ENCODE data around the gene RCAN2. TPM values are rescaled to one million over a fixed set of nuclear protein-coding genes. Genes with fewer than 3 reads are reported as not detected.

The RCAN2 gene
- total RNA-seq, 2 donors from 2014 or later = 0.55 to 7.6 TPM

- H3K4me1 Mint-ChIP-seq (ENCODE audit: low read depth in 2 of 2) = no peaks in the 10 kb centered on the region
Measured at GRCh38 chr6:46507426-46507825, 16.2 kb upstream of the RCAN2 start.

DNA sequence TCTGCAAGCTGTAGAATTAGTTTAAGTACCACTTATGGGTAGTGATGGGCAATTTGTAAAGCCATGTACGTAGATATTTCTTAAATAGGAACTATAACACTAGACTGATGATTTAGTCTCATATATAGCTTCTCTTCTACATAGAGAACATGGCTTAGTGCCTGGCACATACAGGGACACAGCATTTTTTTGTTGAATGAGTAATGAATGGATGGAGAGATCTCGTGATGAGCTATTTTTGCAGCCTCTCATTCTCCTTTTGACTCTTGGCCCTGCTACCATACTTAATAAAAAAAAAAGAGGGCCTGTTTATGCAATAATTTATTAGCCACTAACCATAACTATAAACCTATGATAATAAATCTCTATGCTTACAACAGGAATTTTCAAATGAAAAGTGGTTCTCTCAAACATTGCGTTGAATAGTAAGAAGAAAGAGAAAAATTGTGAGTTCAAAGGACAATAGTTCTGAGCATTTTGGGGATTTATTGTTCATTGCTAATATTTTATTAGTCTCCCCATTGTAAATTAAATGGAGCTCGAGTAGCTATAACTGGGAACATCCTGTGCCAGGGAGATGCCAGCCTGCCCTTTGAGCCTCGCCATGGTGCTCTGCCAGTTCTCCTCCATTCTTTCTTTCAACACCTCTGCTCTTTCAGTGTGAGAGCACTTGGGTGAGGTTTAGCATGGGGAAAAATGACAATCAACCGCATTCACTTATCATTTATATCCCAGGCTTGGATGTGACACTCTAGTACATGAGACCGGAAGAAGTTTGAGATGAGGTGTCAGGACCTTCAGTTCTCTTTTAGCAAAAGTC lies 14.7 kb upstream of the RCAN2 start:
- Mint-ChIP-seq H3K36me3 (no peaks in the 10 kb centered on the region), H3K4me3 (no peak overlapping the region), H3K27me3 (peaks cover 13 to 37% of the 10 kb centered on the region in 2 donors), H3K27ac (no peak overlapping the region), H3K4me1 (ENCODE audit: low read depth in 2 of 2) (no peaks in the 10 kb centered on the region), H3K9me3 (no peaks in the 10 kb centered on the region)
- DNase-seq (ENCODE audit: low spot score) (no peak), ATAC-seq (no peak)

More at GRCh38 chr6:46507426-46507825, 16.2 kb upstream of the RCAN2 start:
- Mint-ChIP-seq H3K27me3 (peaks cover 9 to 24% of the 10 kb centered on the region in 2 donors), H3K36me3 (no peaks in the 10 kb centered on the region), H3K4me3 (no peak overlapping the region), H3K9me3 (no peaks in the 10 kb centered on the region), H3K27ac (no peak overlapping the region)
- no peak for DNase-seq (ENCODE audit: low spot score)
- ATAC-seq = no peak

- no peaks in the 10 kb centered on the region for H3K9me3 Mint-ChIP-seq
- H3K4me1 Mint-ChIP-seq (ENCODE audit: low read depth in 2 of 2) = no peaks in the 10 kb centered on the region
- H3K36me3 Mint-ChIP-seq = no peaks in the 10 kb centered on the region
- peaks cover 19 to 45% of the 10 kb centered on the region in 2 donors for H3K27me3 Mint-ChIP-seq
- ATAC-seq (no peak), DNase-seq (ENCODE audit: low spot score) (no peak)
- no peak overlapping the region for H3K4me3 Mint-ChIP-seq
- no peak overlapping the region for H3K27ac Mint-ChIP-seq
Measured at GRCh38 chr6:46504242-46504641, 13.0 kb upstream of the RCAN2 start.

DNA sequence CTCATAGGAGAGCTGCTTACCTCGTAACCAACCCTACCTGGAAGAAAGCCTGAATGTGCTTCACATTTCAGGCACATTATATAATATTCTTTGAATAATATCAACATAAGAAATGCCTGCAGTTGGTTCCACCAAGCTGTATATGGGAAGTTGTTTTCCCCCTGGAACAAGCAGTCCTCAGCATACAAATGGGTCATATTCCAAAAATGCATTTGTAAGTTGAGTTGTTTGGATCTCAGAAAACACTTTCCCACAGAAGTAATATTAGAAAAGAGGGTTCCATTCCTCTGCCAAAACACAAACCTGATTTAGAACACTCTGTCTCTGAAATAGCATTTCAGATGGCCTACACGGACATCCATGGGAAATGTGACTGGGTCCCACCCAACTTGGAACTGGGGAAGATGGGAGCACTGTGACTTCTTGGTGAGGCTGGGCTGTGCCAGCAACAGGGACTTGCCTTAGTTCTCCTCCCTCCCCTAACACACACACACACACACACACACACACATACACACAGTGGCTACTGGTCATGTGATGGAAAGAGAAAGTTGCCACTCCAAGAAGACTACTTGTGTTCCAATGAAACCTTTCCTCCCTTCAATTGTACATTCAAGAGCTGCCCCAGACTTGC lies 11.4 kb upstream of the RCAN2 start:
- H3K27ac Mint-ChIP-seq = no peak overlapping the region
- no peaks in the 10 kb centered on the region for H3K36me3 Mint-ChIP-seq
- H3K4me1 Mint-ChIP-seq (ENCODE audit: low read depth in 2 of 2) = no peaks in the 10 kb centered on the region
- peaks cover 19 to 38% of the 10 kb centered on the region in 2 donors for H3K27me3 Mint-ChIP-seq
- no peaks in the 10 kb centered on the region for H3K9me3 Mint-ChIP-seq
- H3K4me3 Mint-ChIP-seq = no peak overlapping the region
- no peak for ATAC-seq
- no peak for DNase-seq (ENCODE audit: low spot score)

DNA sequence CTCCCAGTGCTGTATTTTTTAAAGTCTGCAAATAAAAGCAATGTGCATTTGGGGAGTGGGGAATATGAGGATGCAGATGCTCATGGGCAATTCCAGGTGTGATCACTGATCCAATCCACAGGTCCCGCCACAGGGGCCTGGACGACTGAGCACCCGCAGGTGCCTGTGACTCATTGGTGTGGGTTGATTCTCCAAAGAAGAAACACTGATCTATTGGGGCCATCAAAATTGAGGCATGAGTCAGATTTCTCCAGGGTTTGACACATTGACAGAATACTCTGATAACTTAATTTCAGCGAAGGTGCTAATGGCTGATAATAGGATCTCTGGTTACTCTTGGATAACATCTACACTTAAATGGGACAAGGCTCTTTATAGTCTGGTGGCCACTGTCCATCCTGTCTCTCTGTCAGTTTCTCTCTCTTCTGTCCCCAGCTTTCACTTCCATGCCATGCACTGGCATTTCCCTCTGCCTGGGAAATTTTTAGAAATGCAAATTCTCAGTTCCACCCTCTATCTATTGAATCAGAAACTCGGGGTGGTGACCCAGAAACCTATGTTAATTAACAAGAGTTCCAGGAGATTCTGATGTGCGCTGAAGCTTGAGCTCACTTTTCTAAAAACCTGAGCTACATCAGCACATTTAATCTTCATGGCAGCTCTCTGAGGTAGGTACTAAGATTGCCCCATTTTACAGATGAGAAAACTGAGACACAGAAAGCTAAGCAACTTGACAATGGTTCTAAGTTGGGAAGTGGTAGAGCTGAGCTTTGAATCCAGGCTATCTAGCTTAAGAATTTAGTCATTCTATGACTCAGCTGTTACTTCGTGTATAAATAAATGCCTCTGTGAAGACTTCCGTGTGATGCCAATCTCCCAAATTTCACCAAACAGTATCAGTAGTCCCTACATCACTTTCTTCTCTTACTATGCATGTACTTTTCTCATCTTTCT lies 10.2 kb upstream of the RCAN2 start:
- no peaks in the 10 kb centered on the region for H3K9me3 Mint-ChIP-seq
- no peak for ATAC-seq

DNA sequence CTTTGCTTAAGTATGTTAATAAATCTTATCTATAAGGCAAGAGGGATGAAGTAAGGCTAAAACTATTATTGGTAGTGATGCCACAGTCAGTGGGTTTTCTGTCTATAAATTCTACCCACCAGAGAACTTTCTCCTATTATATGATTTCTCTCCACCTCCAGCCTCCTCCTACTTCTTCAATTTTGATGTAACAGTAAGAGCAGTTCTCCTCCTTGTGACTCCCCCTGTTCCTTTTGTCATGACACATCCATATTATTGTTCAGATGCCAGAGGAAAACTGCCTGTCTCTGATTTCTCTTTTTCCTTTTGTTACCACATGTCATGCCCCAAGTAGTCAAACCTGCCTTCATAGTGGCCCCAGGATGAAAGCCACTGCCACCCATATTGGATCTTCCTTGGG lies 9.1 kb upstream of the RCAN2 start:
- Mint-ChIP-seq H3K4me1 (ENCODE audit: low read depth in 2 of 2) (no peaks in the 10 kb centered on the region), H3K9me3 (no peaks in the 10 kb centered on the region), H3K27ac (no peak overlapping the region), H3K36me3 (no peaks in the 10 kb centered on the region), H3K27me3 (peaks cover 31 to 54% of the 10 kb centered on the region in 2 donors), H3K4me3 (no peak overlapping the region)
- no peak for DNase-seq (ENCODE audit: low spot score)
- no peak for ATAC-seq

More for the DNA sequence above, 10.2 kb upstream of the RCAN2 start:
- Mint-ChIP-seq H3K27me3 (peaks cover 26 to 48% of the 10 kb centered on the region in 2 donors), H3K4me3 (no peak overlapping the region), H3K4me1 (ENCODE audit: low read depth in 2 of 2) (no peaks in the 10 kb centered on the region), H3K27ac (no peak overlapping the region), H3K36me3 (no peaks in the 10 kb centered on the region)
- DNase-seq (ENCODE audit: low spot score) = no peak

DNA sequence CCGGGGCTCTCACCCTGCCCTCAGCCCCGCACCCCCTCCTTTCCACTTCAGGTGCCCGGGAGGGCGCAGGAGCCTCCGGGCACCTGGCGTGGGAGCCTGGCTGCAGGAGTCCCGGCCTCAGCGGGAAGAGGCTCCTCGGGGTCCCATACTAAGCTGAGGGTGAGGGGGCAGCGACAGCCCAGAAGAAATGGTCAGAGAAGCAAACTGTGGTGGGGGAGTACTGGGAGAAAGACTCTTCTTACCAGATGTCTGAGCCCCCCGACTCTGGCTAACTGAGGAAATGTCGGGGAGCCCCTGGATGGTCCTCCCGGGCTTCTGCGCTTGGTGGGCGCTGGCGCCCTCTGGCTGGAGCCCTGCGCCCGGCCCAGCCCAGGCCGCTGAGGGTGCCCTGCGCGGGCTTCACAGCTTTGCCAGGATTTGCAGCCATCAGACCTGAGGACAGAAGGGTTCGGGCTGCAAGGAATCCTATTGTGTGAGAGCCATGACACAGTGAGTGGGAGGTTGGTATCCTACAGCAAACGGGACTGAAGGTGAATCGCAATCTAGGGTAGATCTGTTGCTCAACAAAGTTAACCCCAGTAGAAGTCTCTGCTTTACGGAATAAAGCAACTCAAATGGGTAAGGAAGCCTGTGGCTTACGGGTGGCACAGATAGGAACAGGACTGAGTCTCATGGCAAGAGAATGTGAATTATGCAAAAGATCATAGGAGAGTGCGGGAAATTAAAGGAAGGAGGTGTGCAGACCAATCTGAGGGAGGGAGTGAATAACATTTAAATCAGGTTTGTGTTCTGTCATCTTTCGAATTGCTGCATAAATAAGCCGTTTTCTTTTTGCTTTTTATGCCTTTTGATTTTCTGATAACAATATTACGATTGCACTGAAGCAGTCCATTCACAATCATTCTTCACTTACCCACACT lies 639 bp upstream of the RCAN2 start:
- peak; percentile 54 to 59 for ATAC-seq
- Mint-ChIP-seq H3K9me3 (no peaks in the 10 kb centered on the region), H3K36me3 (no peaks in the 10 kb centered on the region), H3K27ac (no peak overlapping the region), H3K4me3 (peak overlapping the region; percentile 57), H3K27me3 (peaks cover 46 to 80% of the 10 kb centered on the region in 2 donors), H3K4me1 (ENCODE audit: low read depth in 2 of 2) (peaks cover 6 to 8% of the 10 kb centered on the region in 2 donors)
- no peak for DNase-seq (ENCODE audit: low spot score)

DNA sequence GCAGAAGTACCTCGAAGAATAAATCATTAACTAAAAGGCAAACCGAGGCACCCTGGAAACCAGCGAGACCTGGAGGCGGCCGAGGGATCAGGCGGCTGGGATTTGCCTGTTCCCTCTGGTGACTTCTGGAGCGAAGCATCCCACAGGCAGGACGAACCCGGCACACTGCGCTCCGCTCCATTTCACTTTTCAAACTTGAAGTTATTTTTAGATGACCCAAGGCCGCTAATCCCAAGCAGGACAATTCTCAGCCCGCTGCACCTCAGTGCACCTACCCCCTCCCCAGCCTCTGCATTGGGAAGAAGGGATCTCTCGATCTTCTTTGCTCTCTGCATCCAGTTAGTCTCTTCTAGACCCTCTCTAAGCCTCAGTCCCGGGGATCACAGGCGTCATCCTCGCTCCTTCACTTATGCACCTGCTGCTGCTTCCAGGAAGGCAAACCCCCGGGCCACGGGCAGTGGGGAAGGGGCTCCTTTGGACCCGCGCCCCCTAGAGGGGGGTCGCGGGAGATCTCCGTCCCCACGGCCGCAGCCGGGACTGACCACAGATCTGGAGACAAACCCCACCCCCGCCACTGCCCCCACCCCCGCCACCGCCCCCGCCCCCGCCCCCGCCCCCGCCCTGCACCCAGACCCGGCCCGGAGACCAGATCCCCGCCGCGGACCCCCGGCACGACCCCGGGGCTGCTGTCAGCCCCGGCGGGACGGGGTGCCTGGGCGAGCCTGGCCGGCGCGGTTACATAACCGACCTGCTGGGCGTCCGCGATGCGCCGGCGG lies 636 bp downstream of the RCAN2 start:
- peak overlapping the region; percentile 61 for H3K4me3 Mint-ChIP-seq
- no peak for ATAC-seq
- peaks cover 46 to 74% of the 10 kb centered on the region in 2 donors for H3K27me3 Mint-ChIP-seq
- no peak overlapping the region for H3K27ac Mint-ChIP-seq
- H3K36me3 Mint-ChIP-seq = no peaks in the 10 kb centered on the region
- H3K4me1 Mint-ChIP-seq (ENCODE audit: low read depth in 2 of 2) = peaks cover 6 to 8% of the 10 kb centered on the region in 2 donors
- no peak for DNase-seq (ENCODE audit: low spot score)
- H3K9me3 Mint-ChIP-seq = no peaks in the 10 kb centered on the region

DNA sequence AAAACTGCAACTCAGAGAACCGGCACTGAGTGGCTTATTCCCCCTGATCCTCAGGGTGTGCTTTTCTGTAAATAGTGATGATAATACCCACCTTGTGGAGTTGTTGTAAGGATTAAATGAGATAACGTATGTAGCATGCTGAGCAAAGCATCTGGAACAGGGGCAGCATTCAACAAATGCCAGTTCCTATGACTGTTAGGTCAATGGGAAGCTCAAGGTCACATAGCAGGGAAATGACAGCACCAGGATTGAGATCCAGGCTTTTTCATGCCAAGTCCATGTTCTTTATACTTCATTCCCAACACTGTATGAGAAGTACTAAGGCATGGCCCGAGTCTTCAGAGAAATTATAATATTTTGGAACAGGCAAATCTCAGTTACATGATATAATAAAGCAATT lies 5.1 kb downstream of the RCAN2 start:
- Mint-ChIP-seq H3K4me1 (ENCODE audit: low read depth in 2 of 2) (peaks cover 6 to 8% of the 10 kb centered on the region in 2 donors), H3K27me3 (peaks cover 53 to 63% of the 10 kb centered on the region in 2 donors), H3K36me3 (no peaks in the 10 kb centered on the region), H3K27ac (no peak overlapping the region), H3K4me3 (no peak overlapping the region), H3K9me3 (no peaks in the 10 kb centered on the region)
- ATAC-seq (no peak), DNase-seq (ENCODE audit: low spot score) (no peak)

GRCh38 chr6:46484081-46484820 lies 7.0 kb downstream of the RCAN2 start:
- no peak overlapping the region for H3K27ac Mint-ChIP-seq
- no peak overlapping the region for H3K4me3 Mint-ChIP-seq
- H3K9me3 Mint-ChIP-seq = no peaks in the 10 kb centered on the region
- DNase-seq (ENCODE audit: low spot score) (no peak), ATAC-seq (no peak)
- no peaks in the 10 kb centered on the region for H3K36me3 Mint-ChIP-seq
- H3K27me3 Mint-ChIP-seq = peaks cover 50 to 64% of the 10 kb centered on the region in 2 donors
- H3K4me1 Mint-ChIP-seq (ENCODE audit: low read depth in 2 of 2) = no peaks in the 10 kb centered on the region

GRCh38 chr6:46476301-46476700 lies 14.9 kb downstream of the RCAN2 start:
- H3K36me3 Mint-ChIP-seq = no peaks in the 10 kb centered on the region
- no peak for DNase-seq (ENCODE audit: low spot score)

GRCh38 chr6:46473881-46474280 lies 17.4 kb downstream of the RCAN2 start:
- Mint-ChIP-seq H3K9me3 (no peaks in the 10 kb centered on the region), H3K36me3 (no peaks in the 10 kb centered on the region), H3K27ac (no peak overlapping the region), H3K4me1 (ENCODE audit: low read depth in 2 of 2) (no peaks in the 10 kb centered on the region), H3K27me3 (peaks cover 27 to 56% of the 10 kb centered on the region in 2 donors), H3K4me3 (no peak overlapping the region)
- DNase-seq (ENCODE audit: low spot score) (no peak), ATAC-seq (no peak)

More at GRCh38 chr6:46476301-46476700, 14.9 kb downstream of the RCAN2 start:
- no peak for ATAC-seq
- Mint-ChIP-seq H3K4me1 (ENCODE audit: low read depth in 2 of 2) (no peaks in the 10 kb centered on the region), H3K27me3 (peaks cover 27 to 60% of the 10 kb centered on the region in 2 donors), H3K9me3 (no peaks in the 10 kb centered on the region), H3K4me3 (no peak overlapping the region), H3K27ac (no peak overlapping the region)

Measured in natural killer cell treated with Interleukin-12 subunit alpha and Interleukin-12 subunit beta and Interleukin-15 and Interleukin-18, amount 100 ng/mL, for 72 hours (primary cell).